Panc1 (cell line): ENCODE measurements around the gene OR51G1. TPM values are rescaled to one million over a fixed set of nuclear protein-coding genes. Genes with fewer than 3 reads are reported as not detected.

Experiments used
- ATAC-seq: fragments of 200-7000 bp; cut with Tn5 transposase; 2 replicates; pipeline ENCODE4 v1.9.1; 2020; ENCODE audit warnings: mild to moderate bottlenecking, moderate library complexity
- BruUV-seq: library from RNA; stranded (reverse); fragments of 400-500 nt; replicated peaks from 2 replicates; lab custom pipeline; 2021; lab: Mats Ljungman, UMichigan
- CTCF ChIA-PET: fragments of 300-600 bp; sonication (Branson Sonifier 250); formaldehyde crosslinking; loops from one replicate; lab custom pipeline; 2022; ENCODE audit warnings: antibody characterized with exemption; lab: Charles Lee
- POLR2A ChIA-PET: fragments of 300-600 bp; sonication (Branson Sonifier 250); formaldehyde crosslinking; loops from one replicate; lab custom pipeline; 2022; ENCODE audit warnings: antibody characterized with exemption; lab: Charles Lee
- DNase-seq: peaks from one replicate; pipeline ENCODE4 v3.0.0-alpha.2; 2010; ENCODE audit warnings: low read depth, low spot score
- H3K27ac ChIP-seq: 2 replicates; pipeline ENCODE4 v1.5.1; 2011; ENCODE audit warnings: mild to moderate bottlenecking, low read length, inconsistent platforms
- H3K27me3 ChIP-seq: fragments of 200-500 bp; sonication (Bioruptor generic); 2 replicates; pipeline ENCODE4 v1.6.0; 2014; ENCODE audit warnings: low read length, inconsistent platforms; ENCODE audit not compliant: control insufficient read depth, insufficient read depth
- H3K36me3 ChIP-seq: fragments of 200-500 bp; sonication (Bioruptor generic); 2 replicates; pipeline ENCODE4 v1.5.1; 2014; ENCODE audit warnings: inconsistent platforms, mild to moderate bottlenecking, low read length, moderate library complexity; ENCODE audit not compliant: control insufficient read depth, insufficient read depth
- H3K4me1 ChIP-seq: 2 replicates; pipeline ENCODE4 v1.5.1; 2011; ENCODE audit warnings: inconsistent platforms, mild to moderate bottlenecking, low read length, moderate library complexity; ENCODE audit not compliant: control insufficient read depth, insufficient read depth
- H3K4me3 ChIP-seq, 2 experiments: 2 replicates each; pipeline ENCODE4 v1.5.1; 2011 to 2012; ENCODE audit warnings: low read depth in 2 of 2, low read length in 2 of 2, mild to moderate bottlenecking in 2 of 2, inconsistent platforms in 1 of 2, moderate library complexity in 1 of 2
- H3K9me3 ChIP-seq: fragments of 200-500 bp; sonication (Bioruptor generic); 2 replicates; pipeline ENCODE4 v1.5.1; 2014; ENCODE audit warnings: low read depth, mild to moderate bottlenecking, inconsistent platforms, low read length, moderate library complexity; ENCODE audit not compliant: control insufficient read depth, insufficient read depth
- CTCF ChIP-seq: fragments of 450-650 bp; IDR thresholded peaks from 2 replicates; pipeline ENCODE4 v1.5.1; 2017; ENCODE audit warnings: mild to moderate bottlenecking
- POLR2AphosphoS5 ChIP-seq: IDR thresholded peaks from 2 replicates; pipeline ENCODE4 v1.6.1; 2012; ENCODE audit warnings: mild to moderate bottlenecking, low read depth, low read length, moderate library complexity
- REST ChIP-seq, 2 experiments: IDR thresholded peaks; 2 replicates each; pipeline ENCODE4 v1.6.1; 2011 to 2012; ENCODE audit warnings: low read depth in 2 of 2, control low read depth in 1 of 2, low read length in 1 of 2, mild to moderate bottlenecking in 1 of 2, moderate library complexity in 1 of 2; ENCODE audit not compliant: insufficient read depth in 1 of 2
- SIN3A ChIP-seq: IDR thresholded peaks from 2 replicates; pipeline ENCODE4 v1.6.1; 2012; ENCODE audit warnings: low read depth, mild to moderate bottlenecking, low read length, moderate library complexity, borderline replicate concordance; ENCODE audit not compliant: insufficient read depth
- TCF7L2 ChIP-seq: IDR thresholded peaks from 2 replicates; pipeline ENCODE4 v1.6.1; 2011; ENCODE audit warnings: mild to moderate bottlenecking, low read depth, low read length, inconsistent platforms
- in situ Hi-C: cut with HindIII; loops from 2 replicates; pipeline ENCODE4 v1.10.0; 2016; ENCODE audit warnings: low sequenced_read_pairs, low pct_unique_long_range_greater_than_20kb
- intact Hi-C: fragments of 100-400 bp; cut with micrococcal nuclease; formaldehyde crosslinking; loops from one replicate; pipeline ENCODE4 v1.10.0; 2022; ENCODE audit not compliant: unreplicated experiment
- total RNA-seq: library from RNA; stranded (reverse); gene quantifications from one replicate; pipeline ENCODE4 v1.2.1, GENCODE V29; 2021; ENCODE audit not compliant: unreplicated experiment

OR51G1 gene
- total RNA-seq, 1 experiment from 2014 or later, result not detected

GRCh38 chr11:4891996-4892640 is 32.0 kb downstream of the OR51G1 start:
- Histone ChIP-seq H3K27me3 (no peaks in the 10 kb centered on the region), H3K4me3 (no peak overlapping the region), H3K27ac (no peak overlapping the region), H3K36me3 (no peaks in the 10 kb centered on the region), H3K9me3 (no peaks in the 10 kb centered on the region), H3K4me1 (no peaks in the 10 kb centered on the region)
- TF ChIP-seq POLR2AphosphoS5 (no peak; the same call in 1 of the 2 replicates), TCF7L2 (no peak), CTCF (peak; percentile 7; the same call in 1 of the 2 replicates), REST (IDR thresholded peaks at IDR 0.05; ENCODE audit: insufficient read depth in 1 of 2, low read depth in 2 of 2, low read length in 1 of 2) (no peak), SIN3A (no peak)
- ATAC-seq (peak; percentile 91), DNase-seq (peak; percentile 82)
- ChIA-PET CTCF (no interaction called here), POLR2A (no interaction called here)
- intact Hi-C loops (no loop called here), in situ Hi-C loops (no loop called here)
- no TSS peak for BruUV-seq

- Histone ChIP-seq H3K27me3 (no peaks in the 10 kb centered on the region), H3K36me3 (no peaks in the 10 kb centered on the region), H3K4me3 (no peak overlapping the region), H3K27ac (no peak overlapping the region), H3K9me3 (no peaks in the 10 kb centered on the region), H3K4me1 (no peaks in the 10 kb centered on the region)
- ChIA-PET POLR2A (no interaction called here), CTCF (no interaction called here)
- ATAC-seq (no peak), DNase-seq (no peak)
- BruUV-seq, result no TSS peak
- in situ Hi-C loops (no loop called here), intact Hi-C loops (no loop called here)
- no peak for TF ChIP-seq REST (IDR thresholded peaks at IDR 0.05; ENCODE audit: insufficient read depth in 1 of 2, low read depth in 2 of 2, low read length in 1 of 2)
- TF ChIP-seq SIN3A, result no peak
- TF ChIP-seq POLR2AphosphoS5, result no peak
- TF ChIP-seq TCF7L2, result no peak
- TF ChIP-seq CTCF, result 0 out of 2 replicates have a peak, but pooled peaks have one; percentile 6
Measured at GRCh38 chr11:4890279-4890678, 33.9 kb downstream of the OR51G1 start.
